ENCODE results near the gene METTL8. TPM values are rescaled to one million over a fixed set of nuclear protein-coding genes. Genes with fewer than 3 reads are reported as not detected.

METTL8 gene
- polyA plus RNA-seq, 1 of the 3 experiments (the other 2 are of a cell fraction), result 5.1 TPM

- ChIA-PET CTCF (interaction anchor here (1.5 to 1.8 kb wide), 2 partner anchors 9 to 433 kb away, joined by 3 to 8 read pairs; no protein-coding TSS in a partner anchor), POLR2A (no interaction called here)
- Histone ChIP-seq H3K27me3 (ENCODE audit: insufficient read depth) (no peaks in the 10 kb centered on the region), H3K79me2 (ENCODE audit: insufficient read depth) (peaks cover 17% of the 10 kb centered on the region), H3K36me3 (replicated peaks in 1 of 2; ENCODE audit: control insufficient read depth in 1 of 2, insufficient read depth in 2 of 2, low read length in 1 of 2) (no peaks in the 10 kb centered on the region), H2AFZ (ENCODE audit: low read depth) (no peak overlapping the region), H4K20me1 (ENCODE audit: insufficient read depth) (no peaks in the 10 kb centered on the region), H3K27ac (ENCODE audit: low read depth in 2 of 2, low read length in 1 of 2) (no peak overlapping the region), H3F3A (replicated peaks; ENCODE audit: insufficient read depth) (peaks cover 19% of the 10 kb centered on the region), H3K4me2 (no peak overlapping the region), H3K9me3 (no peaks in the 10 kb centered on the region), H3K9ac (no peak overlapping the region), H3K9me2 (no peaks in the 10 kb centered on the region), H3K4me1 (ENCODE audit: control insufficient read depth in 1 of 2, insufficient read depth in 2 of 2, low read depth in 1 of 2, low read length in 1 of 2) (peaks cover 5 to 30% of the 10 kb centered on the region in 2 experiments), H3K4me3 (ENCODE audit: low read depth in 2 of 2, low read length in 1 of 2) (no peak overlapping the region)
- no peak for DNase-seq
- no peak for TF ChIP-seq FOXJ3 (CRISPR knock-in tag; IDR thresholded peaks at IDR 0.05)
- TF ChIP-seq NRF1 (IDR thresholded peaks at IDR 0.05; ENCODE audit: low read depth, low read length), result no peak
- TF ChIP-seq PBX3 (IDR thresholded peaks at IDR 0.05), result no peak
- no peak for TF ChIP-seq RCOR1 (IDR thresholded peaks at IDR 0.05; ENCODE audit: low read length)
- TF ChIP-seq EZH2phosphoT487 (IDR thresholded peaks at IDR 0.05; ENCODE audit: borderline replicate concordance, low read depth), result no peak
- no peak for TF ChIP-seq NFIC (IDR thresholded peaks at IDR 0.05; ENCODE audit: borderline replicate concordance)
- no peak for TF ChIP-seq GABPA (IDR thresholded peaks at IDR 0.05; ENCODE audit: low read depth)
- no peak for TF ChIP-seq EP300 (IDR thresholded peaks at IDR 0.05; ENCODE audit: borderline replicate concordance in 1 of 2, low read depth in 1 of 2, low read length in 1 of 2)
- no peak for TF ChIP-seq SIN3A (IDR thresholded peaks at IDR 0.05; ENCODE audit: borderline replicate concordance, low read depth, low read length)
- TF ChIP-seq CHD2 (IDR thresholded peaks at IDR 0.05; ENCODE audit: low read length, partially characterized antibody), result no peak
- no peak for TF ChIP-seq MEF2A (IDR thresholded peaks at IDR 0.05; ENCODE audit: borderline replicate concordance, low read depth)
- WGBS (ENCODE audit: low lambda C conversion rate), result 93% methylated on average over 4 of the region's 4 CpGs
These were observed 26.6 kb downstream of the METTL8 start for GRCh38 chr2:171407030-171407675.

GRCh38 chr2:171406044-171406443 is 27.7 kb downstream of the METTL8 start:
- Histone ChIP-seq H3K4me2 (no peak overlapping the region), H3K79me2 (ENCODE audit: insufficient read depth) (peaks cover 19% of the 10 kb centered on the region), H3K27ac (ENCODE audit: low read depth in 2 of 2, low read length in 1 of 2) (no peak overlapping the region), H3K4me3 (ENCODE audit: low read depth in 2 of 2, low read length in 1 of 2) (no peak overlapping the region), H3K36me3 (replicated peaks in 1 of 2; ENCODE audit: control insufficient read depth in 1 of 2, insufficient read depth in 2 of 2, low read length in 1 of 2) (peaks cover 0 to 2% of the 10 kb centered on the region in 2 experiments), H3F3A (replicated peaks; ENCODE audit: insufficient read depth) (peaks cover 13% of the 10 kb centered on the region), H4K20me1 (ENCODE audit: insufficient read depth) (no peaks in the 10 kb centered on the region), H3K27me3 (ENCODE audit: insufficient read depth) (no peaks in the 10 kb centered on the region), H3K9ac (no peak overlapping the region), H2AFZ (ENCODE audit: low read depth) (no peak overlapping the region), H3K9me3 (peaks cover 5% of the 10 kb centered on the region; the same call in 1 of the 2 replicates), H3K4me1 (ENCODE audit: control insufficient read depth in 1 of 2, insufficient read depth in 2 of 2, low read depth in 1 of 2, low read length in 1 of 2) (peaks cover 5 to 20% of the 10 kb centered on the region in 2 experiments), H3K9me2 (no peaks in the 10 kb centered on the region)
- POLR2A ChIA-PET, result interaction anchor here (0.8 kb wide), 1 partner anchor 9 kb away, joined by 4 read pairs; no protein-coding TSS in a partner anchor
- DNase-seq, result no peak
- CTCF ChIA-PET, result interaction anchor here (0.9 to 2.1 kb wide), 3 partner anchors 10 to 432 kb away, joined by 3 to 10 read pairs (median 3); no protein-coding TSS in a partner anchor
- WGBS (ENCODE audit: low lambda C conversion rate), result 94% methylated on average over 1 of the region's 1 CpG
- TF ChIP-seq NFIC (IDR thresholded peaks at IDR 0.05; ENCODE audit: borderline replicate concordance), result no peak
- TF ChIP-seq REST (IDR thresholded peaks at IDR 0.05; ENCODE audit: low read depth, low read length), result no peak
- no peak for TF ChIP-seq ZBTB33 (IDR thresholded peaks at IDR 0.05; ENCODE audit: borderline replicate concordance, low read depth)
- no peak for TF ChIP-seq CHD2 (IDR thresholded peaks at IDR 0.05; ENCODE audit: low read length, partially characterized antibody)
- TF ChIP-seq RCOR1 (IDR thresholded peaks at IDR 0.05; ENCODE audit: low read length), result no peak
- TF ChIP-seq EZH2phosphoT487 (IDR thresholded peaks at IDR 0.05; ENCODE audit: borderline replicate concordance, low read depth), result no peak
- TF ChIP-seq MEF2A (IDR thresholded peaks at IDR 0.05; ENCODE audit: borderline replicate concordance, low read depth), result no peak
- TF ChIP-seq POLR2AphosphoS5 (IDR thresholded peaks at IDR 0.05; ENCODE audit: low read depth, low read length), result no peak
- TF ChIP-seq JUND (IDR thresholded peaks at IDR 0.05), result no peak
- TF ChIP-seq TCF12 (IDR thresholded peaks at IDR 0.05), result no peak
- TF ChIP-seq YY1 (IDR thresholded peaks at IDR 0.05; ENCODE audit: low read depth), result no peak
- TF ChIP-seq CTCF (IDR thresholded peaks at IDR 0.05), result no peak
